Prostate gland (tissue), 2 donors: Measurements from ENCODE around the gene SLC17A9.

Experiments used
- POLR2A ChIP-seq: fragments of 450-650 bp; IDR thresholded peaks from one replicate; pipeline ENCODE4 v1.6.1; 2016; ENCODE audit warnings: antibody characterized with exemption, mild to moderate bottlenecking
- TF ChIP-seq, protein P1 (sequence below), 4 experiments: fragments of 200-600 bp in 2 of 4; fragments of 450-650 bp in 2 of 4; sonication (generic) in 2 of 4; IDR thresholded peaks; 1 replicate in 3 of 4; 2 replicates in 1 of 4; pipeline ENCODE4 v1.5.1; 2016 to 2019; ENCODE audit warnings: antibody characterized with exemption in 4 of 4, mild to moderate bottlenecking in 2 of 4, moderate library complexity in 2 of 4

- TF ChIP-seq, protein P1, sequence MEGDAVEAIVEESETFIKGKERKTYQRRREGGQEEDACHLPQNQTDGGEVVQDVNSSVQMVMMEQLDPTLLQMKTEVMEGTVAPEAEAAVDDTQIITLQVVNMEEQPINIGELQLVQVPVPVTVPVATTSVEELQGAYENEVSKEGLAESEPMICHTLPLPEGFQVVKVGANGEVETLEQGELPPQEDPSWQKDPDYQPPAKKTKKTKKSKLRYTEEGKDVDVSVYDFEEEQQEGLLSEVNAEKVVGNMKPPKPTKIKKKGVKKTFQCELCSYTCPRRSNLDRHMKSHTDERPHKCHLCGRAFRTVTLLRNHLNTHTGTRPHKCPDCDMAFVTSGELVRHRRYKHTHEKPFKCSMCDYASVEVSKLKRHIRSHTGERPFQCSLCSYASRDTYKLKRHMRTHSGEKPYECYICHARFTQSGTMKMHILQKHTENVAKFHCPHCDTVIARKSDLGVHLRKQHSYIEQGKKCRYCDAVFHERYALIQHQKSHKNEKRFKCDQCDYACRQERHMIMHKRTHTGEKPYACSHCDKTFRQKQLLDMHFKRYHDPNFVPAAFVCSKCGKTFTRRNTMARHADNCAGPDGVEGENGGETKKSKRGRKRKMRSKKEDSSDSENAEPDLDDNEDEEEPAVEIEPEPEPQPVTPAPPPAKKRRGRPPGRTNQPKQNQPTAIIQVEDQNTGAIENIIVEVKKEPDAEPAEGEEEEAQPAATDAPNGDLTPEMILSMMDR (IDR thresholded peaks at IDR 0.05): no peak
- no peak for TF ChIP-seq POLR2A
Observed at GRCh38 chr20:62922451-62922921, 30.0 kb upstream of the SLC17A9 start.
